Measurements from ENCODE around the gene TMEM80.

GRCh38 chr11:696955-697491, 1.4 kb downstream of the TMEM80 start:
- TF ChIP-seq CTCF (conservative IDR thresholded peaks at IDR 0.05; ENCODE audit: low read length) (no peak), EZH2phosphoT487 (IDR thresholded peaks at IDR 0.05; ENCODE audit: borderline replicate concordance) (no peak)
